GM21619 (cell line): ENCODE data around the gene SFTPB.
"Not testable (repeated sequence)": the region's sequence is repeated elsewhere in the genome, so short reads cannot be mapped to it uniquely, and the experiment has no call there.

Source experiments
- ATAC-seq: cut with Tn5 transposase; IDR thresholded peaks from one replicate; pipeline ENCODE4 v1.9.1; 2021; ENCODE audit not compliant: unreplicated experiment

SFTPB gene

GRCh38 chr2:85617723-85618122 is 50.3 kb downstream of the SFTPB start:
- ATAC-seq: not testable (repeated sequence)

DNA sequence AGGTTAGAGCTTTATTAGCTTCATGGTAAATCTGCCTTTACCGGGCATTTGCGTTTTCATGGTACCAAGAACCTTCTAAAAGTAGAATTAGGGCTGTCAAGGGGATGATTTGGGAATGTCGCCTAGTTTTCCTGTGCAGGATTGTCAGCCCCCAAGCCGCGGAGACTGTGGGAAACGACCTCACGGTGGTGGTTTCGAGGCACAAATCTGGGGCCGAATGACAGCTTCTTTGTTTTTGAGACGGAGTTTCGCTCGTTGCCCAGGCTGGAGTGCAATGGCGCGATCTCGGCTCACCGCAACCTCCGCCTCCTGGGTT is 52.6 kb downstream of the SFTPB start:
- ATAC-seq: no peak

DNA sequence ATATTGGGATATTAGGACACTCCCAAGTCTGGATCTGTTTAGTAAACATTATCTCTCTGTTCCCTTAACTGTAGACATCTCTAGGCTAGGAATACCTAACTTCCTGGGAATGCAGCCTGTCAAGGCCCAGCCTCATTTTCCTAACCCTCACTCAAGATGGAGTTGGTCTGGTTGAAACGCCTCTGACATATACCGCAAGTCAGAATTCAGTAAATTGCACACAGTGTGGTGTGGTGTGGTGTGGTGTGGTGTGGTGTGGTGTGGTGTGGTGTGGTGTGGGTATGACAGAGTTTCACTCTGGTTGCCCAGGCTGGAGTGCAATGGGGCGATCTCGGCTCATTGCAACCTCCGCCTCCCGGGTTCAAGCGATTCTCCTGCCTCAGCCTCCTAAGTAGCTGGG is 53.2 kb downstream of the SFTPB start:
- not testable (repeated sequence) for ATAC-seq

DNA sequence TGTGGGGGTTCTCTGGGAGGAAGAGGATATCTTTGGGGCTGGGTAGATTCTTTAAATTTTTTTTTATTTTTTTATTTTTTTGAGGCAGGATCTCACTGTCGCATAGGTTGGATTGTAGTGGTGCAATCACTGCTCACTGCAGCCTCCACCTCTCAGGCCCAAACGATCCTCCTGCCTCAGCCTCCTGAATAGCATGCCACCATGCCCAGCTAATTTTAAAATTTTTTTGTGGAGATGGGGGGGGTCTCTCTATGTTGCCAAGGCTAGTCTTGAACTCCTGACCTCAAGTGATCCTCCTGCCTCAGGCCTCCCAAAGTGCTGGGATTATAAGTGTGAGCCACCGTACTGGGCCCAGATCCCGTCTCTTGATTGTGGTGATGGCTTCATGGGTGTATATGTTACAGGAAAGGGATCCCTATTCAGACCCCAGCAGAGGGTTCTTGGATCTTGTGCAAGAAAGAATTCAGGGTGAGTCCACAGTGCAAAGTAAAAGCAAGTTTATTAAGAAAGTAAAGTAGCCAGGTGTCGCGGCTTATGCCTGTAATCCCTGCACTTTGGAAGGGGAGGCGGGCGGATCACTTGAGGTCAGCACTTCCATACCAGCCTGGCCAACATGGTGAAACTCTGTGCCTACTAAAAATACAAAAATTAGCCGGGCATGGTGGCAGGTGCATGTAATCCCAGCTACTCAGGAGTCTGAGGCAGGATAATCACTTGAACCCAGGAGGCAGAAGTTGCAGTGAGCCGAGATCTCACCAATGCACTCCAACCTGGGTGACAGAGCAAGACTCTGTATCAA is 54.1 kb downstream of the SFTPB start:
- no peak for ATAC-seq

- ATAC-seq: peak; percentile 69
Observed at GRCh38 chr2:85611705-85612587, 56.1 kb downstream of the SFTPB start, which contains the start of gene C2orf68. Gene C2orf68 (minus strand): TSS chr2:85612066. CDS start chr2:85611984, 82 bp downstream.

DNA sequence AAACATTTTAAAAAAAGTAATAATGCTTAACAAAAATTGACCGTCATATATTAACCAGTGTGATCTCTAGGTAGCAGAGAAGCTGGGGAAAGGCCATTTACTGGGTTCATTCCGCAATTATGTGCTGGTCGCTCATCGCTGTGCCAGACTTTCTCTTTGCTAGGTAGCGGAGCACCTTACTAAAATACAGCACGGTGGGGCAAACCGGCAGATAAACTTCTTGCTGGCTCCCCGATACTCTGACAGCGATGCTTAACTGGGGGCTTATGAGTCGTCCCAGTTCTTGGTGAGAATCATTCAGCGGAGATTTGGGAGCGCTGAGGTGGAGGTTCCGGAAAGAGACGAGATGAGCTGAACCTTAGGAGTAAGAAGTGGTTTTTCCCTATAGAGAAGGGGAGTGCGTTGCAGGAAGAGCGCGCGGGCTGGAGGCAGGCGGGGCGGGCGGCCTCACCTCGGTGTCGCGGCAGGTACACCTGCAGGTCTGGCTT is 56.7 kb downstream of the SFTPB start:
- peak; percentile 12 for ATAC-seq
